Esophagus muscularis mucosa (tissue), 3 donors: ENCODE measurements around the gene TNFRSF25.

Experiments
- CTCF ChIP-seq, 3 experiments: fragments of 200-600 bp in 2 of 3; fragments of 450-650 bp in 1 of 3; sonication (generic) in 2 of 3; IDR thresholded peaks; one replicate each; pipeline ENCODE4 v1.5.1; 2017 to 2019; ENCODE audit warnings: antibody characterized with exemption in 3 of 3, mild to moderate bottlenecking in 2 of 3, moderate library complexity in 1 of 3
- POLR2A ChIP-seq: fragments of 450-650 bp; IDR thresholded peaks from one replicate; pipeline ENCODE4 v1.6.1; 2017; ENCODE audit warnings: antibody characterized with exemption, moderate library complexity, mild to moderate bottlenecking, low read depth

- TF ChIP-seq CTCF (IDR thresholded peaks at IDR 0.05) (no peak), POLR2A (no peak)
Observed at GRCh38 chr1:6446665-6447015, 19.3 kb downstream of the TNFRSF25 start.
